OCI-LY7 (cell line): Measurements from ENCODE around the gene PER3.

Experiments
- EZH2phosphoT487 ChIP-seq: fragments of 200-600 bp; sonication (generic); IDR thresholded peaks from 2 replicates; pipeline ENCODE4 v1.6.1; 2018; ENCODE audit warnings: low read depth, borderline replicate concordance, mild to moderate bottlenecking, mixed run types, antibody characterized with exemption, low read length, moderate library complexity, mixed read lengths
- TF ChIP-seq, protein P1 (sequence below): fragments of 200-600 bp; sonication (generic); conservative IDR thresholded peaks from 2 replicates; pipeline ENCODE4 v1.5.1; 2014; ENCODE audit warnings: mild to moderate bottlenecking, antibody characterized with exemption, low read length, moderate library complexity, mixed read lengths

DNA sequence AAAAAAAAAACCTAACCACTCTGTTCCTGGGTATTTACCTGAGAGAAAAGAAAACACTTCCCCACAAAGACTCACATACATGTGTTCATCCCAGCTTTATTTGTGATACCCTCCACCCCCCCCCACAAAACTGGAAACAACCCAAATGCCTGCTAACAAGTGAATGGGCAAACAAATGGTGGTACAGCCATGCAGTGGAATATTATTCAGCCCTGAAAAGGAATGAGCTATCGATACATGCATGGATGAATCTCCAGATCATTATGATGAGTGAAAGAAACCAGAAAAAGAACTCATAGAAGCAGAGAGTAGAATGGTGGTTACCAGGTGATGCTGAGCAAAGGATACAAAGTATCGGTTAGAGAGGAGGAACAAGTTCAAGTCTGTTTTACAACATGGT is 106.8 kb downstream of the PER3 start:
- TF ChIP-seq, protein P1, sequence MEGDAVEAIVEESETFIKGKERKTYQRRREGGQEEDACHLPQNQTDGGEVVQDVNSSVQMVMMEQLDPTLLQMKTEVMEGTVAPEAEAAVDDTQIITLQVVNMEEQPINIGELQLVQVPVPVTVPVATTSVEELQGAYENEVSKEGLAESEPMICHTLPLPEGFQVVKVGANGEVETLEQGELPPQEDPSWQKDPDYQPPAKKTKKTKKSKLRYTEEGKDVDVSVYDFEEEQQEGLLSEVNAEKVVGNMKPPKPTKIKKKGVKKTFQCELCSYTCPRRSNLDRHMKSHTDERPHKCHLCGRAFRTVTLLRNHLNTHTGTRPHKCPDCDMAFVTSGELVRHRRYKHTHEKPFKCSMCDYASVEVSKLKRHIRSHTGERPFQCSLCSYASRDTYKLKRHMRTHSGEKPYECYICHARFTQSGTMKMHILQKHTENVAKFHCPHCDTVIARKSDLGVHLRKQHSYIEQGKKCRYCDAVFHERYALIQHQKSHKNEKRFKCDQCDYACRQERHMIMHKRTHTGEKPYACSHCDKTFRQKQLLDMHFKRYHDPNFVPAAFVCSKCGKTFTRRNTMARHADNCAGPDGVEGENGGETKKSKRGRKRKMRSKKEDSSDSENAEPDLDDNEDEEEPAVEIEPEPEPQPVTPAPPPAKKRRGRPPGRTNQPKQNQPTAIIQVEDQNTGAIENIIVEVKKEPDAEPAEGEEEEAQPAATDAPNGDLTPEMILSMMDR = no peak
- no peak for TF ChIP-seq EZH2phosphoT487
